Astrocyte (in vitro differentiated cells and primary cell): ENCODE results near the gene SCN8A. TPM values are rescaled to one million over a fixed set of nuclear protein-coding genes. Genes with fewer than 3 reads are reported as not detected.

Source experiments
- DNase-seq: peaks from one replicate; pipeline ENCODE4 v3.0.0-alpha.2; 2010; ENCODE audit warnings: low read depth
- FAIRE-seq: peaks from 2 replicates; lab custom pipeline; 2011; peaks lifted over from hg19 to GRCh38; lab: Jason Lieb, UNC
- H2AFZ ChIP-seq: 2 replicates; pipeline ENCODE4 v1.6.0; 2012; ENCODE audit warnings: low read depth, low read length, inconsistent platforms
- H3K27ac ChIP-seq: 2 replicates; pipeline ENCODE4 v1.5.1; 2011; ENCODE audit warnings: low read depth, low read length, inconsistent platforms
- H3K27me3 ChIP-seq: 2 replicates; pipeline ENCODE4 v1.6.0; 2011; ENCODE audit warnings: low read length, inconsistent platforms; ENCODE audit not compliant: insufficient read depth
- H3K36me3 ChIP-seq: 2 replicates; pipeline ENCODE4 v1.5.1; 2011; ENCODE audit warnings: low read length, inconsistent platforms; ENCODE audit not compliant: insufficient read depth
- H3K4me1 ChIP-seq: 2 replicates; pipeline ENCODE4 v1.5.1; 2011; ENCODE audit warnings: low read length, inconsistent platforms; ENCODE audit not compliant: insufficient read depth
- H3K4me2 ChIP-seq: 2 replicates; pipeline ENCODE4 v1.6.0; 2012; ENCODE audit warnings: low read length, inconsistent platforms
- H3K4me3 ChIP-seq: 2 replicates; pipeline ENCODE4 v1.5.1; 2011; ENCODE audit warnings: low read depth, mild to moderate bottlenecking, low read length, inconsistent platforms; ENCODE audit not compliant: insufficient read depth
- H3K79me2 ChIP-seq: 2 replicates; pipeline ENCODE4 v1.6.0; 2012; ENCODE audit warnings: mild to moderate bottlenecking, low read length, inconsistent platforms; ENCODE audit not compliant: insufficient read depth
- H3K9ac ChIP-seq: 2 replicates; pipeline ENCODE4 v1.6.0; 2012; ENCODE audit warnings: mild to moderate bottlenecking, low read length, inconsistent platforms
- H3K9me3 ChIP-seq: 2 replicates; pipeline ENCODE4 v1.5.1; 2012; ENCODE audit warnings: low read depth, mild to moderate bottlenecking, low read length, inconsistent platforms; ENCODE audit not compliant: insufficient read depth
- H4K20me1 ChIP-seq: 2 replicates; pipeline ENCODE4 v1.6.0; 2012; ENCODE audit warnings: low read length, inconsistent platforms; ENCODE audit not compliant: insufficient read depth
- H3K27ac Mint-ChIP-seq: one replicate; pipeline ENCODE4 v1.8.0; 2021; ENCODE audit warnings: mild to moderate bottlenecking, mixed read lengths; ENCODE audit not compliant: unreplicated experiment
- H3K27me3 Mint-ChIP-seq: one replicate; pipeline ENCODE4 v1.8.0; 2021; ENCODE audit warnings: low read depth, mixed read lengths; ENCODE audit not compliant: unreplicated experiment
- H3K36me3 Mint-ChIP-seq: one replicate; pipeline ENCODE4 v1.8.0; 2021; ENCODE audit warnings: low read depth, mixed read lengths; ENCODE audit not compliant: unreplicated experiment
- H3K4me1 Mint-ChIP-seq: one replicate; pipeline ENCODE4 v1.8.0; 2021; ENCODE audit warnings: low read depth, mixed read lengths; ENCODE audit not compliant: unreplicated experiment
- H3K4me3 Mint-ChIP-seq: one replicate; pipeline ENCODE4 v1.8.0; 2021; ENCODE audit warnings: mild to moderate bottlenecking, moderate library complexity, mixed read lengths; ENCODE audit not compliant: unreplicated experiment
- H3K9me3 Mint-ChIP-seq: one replicate; pipeline ENCODE4 v1.8.0; 2021; ENCODE audit warnings: mild to moderate bottlenecking, mixed read lengths; ENCODE audit not compliant: unreplicated experiment
- CTCF ChIP-seq: IDR thresholded peaks from 2 replicates; pipeline ENCODE4 v1.5.1; 2011; ENCODE audit warnings: low read depth, mild to moderate bottlenecking, inconsistent platforms, low read length, moderate library complexity; ENCODE audit not compliant: insufficient read depth
- EZH2 ChIP-seq: IDR thresholded peaks from 2 replicates; pipeline ENCODE4 v1.6.1; 2012; ENCODE audit warnings: mild to moderate bottlenecking, low read length, inconsistent platforms; ENCODE audit not compliant: insufficient read depth
- total RNA-seq: library from RNA; stranded (reverse); gene quantifications from 2 replicates; pipeline ENCODE4 v1.2.1, GENCODE V29; 2021

Gene SCN8A
- total RNA-seq, 1 donor from 2014 or later: 6.5 TPM

- Mint-ChIP-seq H3K9me3 (no peaks in the 10 kb centered on the region), H3K36me3 (peaks cover 7% of the 10 kb centered on the region), H3K27ac (no peak overlapping the region), H3K27me3 (peaks cover 3% of the 10 kb centered on the region), H3K4me3 (no peak overlapping the region), H3K4me1 (no peaks in the 10 kb centered on the region)
- H4K20me1 ChIP-seq: peaks cover 5% of the 10 kb centered on the region
- TF ChIP-seq EZH2 (no peak), CTCF (no peak)
- H3K27me3 ChIP-seq: no peaks in the 10 kb centered on the region
- peak overlapping the region; percentile 91 for H2AFZ ChIP-seq
- H3K9me3 ChIP-seq: no peaks in the 10 kb centered on the region
- DNase-seq (peak; percentile 29), FAIRE-seq (no peak)
- H3K9ac ChIP-seq: peak overlapping the region; percentile 50
- H3K27ac ChIP-seq: no peak overlapping the region
- peak overlapping the region; percentile 45 for H3K4me3 ChIP-seq
- peaks cover 2% of the 10 kb centered on the region for H3K4me1 ChIP-seq
- H3K79me2 ChIP-seq: no peaks in the 10 kb centered on the region
- no peaks in the 10 kb centered on the region for H3K36me3 ChIP-seq
- peak overlapping the region; percentile 91 for H3K4me2 ChIP-seq
These were observed 130.4 kb downstream of the SCN8A start for GRCh38 chr12:51721282-51721940.

GRCh38 chr12:51722431-51722830, 131.4 kb downstream of the SCN8A start:
- H2AFZ ChIP-seq: no peak overlapping the region
- H3K4me3 Mint-ChIP-seq: no peak overlapping the region
- TF ChIP-seq EZH2 (no peak), CTCF (no peak)
- DNase-seq (no peak), FAIRE-seq (no peak)
- H3K9me3 ChIP-seq: no peaks in the 10 kb centered on the region
- peaks cover 2% of the 10 kb centered on the region for H3K4me1 ChIP-seq
- peaks cover 5% of the 10 kb centered on the region for H4K20me1 ChIP-seq
- no peaks in the 10 kb centered on the region for H3K79me2 ChIP-seq
- H3K4me3 ChIP-seq: no peak overlapping the region
- H3K27me3 ChIP-seq: no peaks in the 10 kb centered on the region
- H3K27ac ChIP-seq: no peak overlapping the region
- peaks cover 3% of the 10 kb centered on the region for H3K27me3 Mint-ChIP-seq
- H3K36me3 ChIP-seq: no peaks in the 10 kb centered on the region
- no peak overlapping the region for H3K9ac ChIP-seq
- H3K9me3 Mint-ChIP-seq: no peaks in the 10 kb centered on the region
- no peak overlapping the region for H3K27ac Mint-ChIP-seq
- no peak overlapping the region for H3K4me2 ChIP-seq
- H3K4me1 Mint-ChIP-seq: no peaks in the 10 kb centered on the region
- peaks cover 5% of the 10 kb centered on the region for H3K36me3 Mint-ChIP-seq

- no peak for FAIRE-seq
These were observed 135.1 kb downstream of the SCN8A start for GRCh38 chr12:51726161-51726560.

More at GRCh38 chr12:51726161-51726560, 135.1 kb downstream of the SCN8A start:
- H3K9me3 ChIP-seq: no peaks in the 10 kb centered on the region
- no peak overlapping the region for H3K27ac Mint-ChIP-seq
- no peak overlapping the region for H3K4me3 ChIP-seq
- H3K36me3 Mint-ChIP-seq: peaks cover 9% of the 10 kb centered on the region
- H3K27me3 Mint-ChIP-seq: peaks cover 3% of the 10 kb centered on the region
- no peak for DNase-seq
- no peak overlapping the region for H2AFZ ChIP-seq
- no peak overlapping the region for H3K4me2 ChIP-seq
- H3K27ac ChIP-seq: no peak overlapping the region
- H3K4me1 ChIP-seq: peaks cover 1% of the 10 kb centered on the region
- H4K20me1 ChIP-seq: peaks cover 5% of the 10 kb centered on the region
- no peak overlapping the region for H3K9ac ChIP-seq
- no peak overlapping the region for H3K4me3 Mint-ChIP-seq
- H3K27me3 ChIP-seq: no peaks in the 10 kb centered on the region
- no peaks in the 10 kb centered on the region for H3K36me3 ChIP-seq
- no peaks in the 10 kb centered on the region for H3K4me1 Mint-ChIP-seq
- H3K9me3 Mint-ChIP-seq: no peaks in the 10 kb centered on the region
- no peak for TF ChIP-seq EZH2
- no peak for TF ChIP-seq CTCF
- no peaks in the 10 kb centered on the region for H3K79me2 ChIP-seq
